GM13976 (cell line): Measurements from ENCODE around the gene LOXL3.

Experiments
- DNase-seq: peaks from one replicate; pipeline ENCODE4 v3.0.0; 2012; ENCODE audit warnings: low spot score
- in situ Hi-C: fragments of 300-500 bp; cut with MboI; formaldehyde crosslinking; loops from one replicate; pipeline ENCODE4 v1.12.0; 2022; ENCODE audit warnings: low sequenced_read_pairs, mixed read lengths, inconsistent platforms; ENCODE audit not compliant: unreplicated experiment
- TF ChIP-seq, protein P1 (sequence below): IDR thresholded peaks from 2 replicates; pipeline ENCODE4 v1.5.1; 2012; ENCODE audit warnings: borderline replicate concordance, mild to moderate bottlenecking; ENCODE audit not compliant: insufficient read depth; ENCODE audit errors: extremely low read depth, missing control alignments, control extremely low read depth

Gene LOXL3

DNA sequence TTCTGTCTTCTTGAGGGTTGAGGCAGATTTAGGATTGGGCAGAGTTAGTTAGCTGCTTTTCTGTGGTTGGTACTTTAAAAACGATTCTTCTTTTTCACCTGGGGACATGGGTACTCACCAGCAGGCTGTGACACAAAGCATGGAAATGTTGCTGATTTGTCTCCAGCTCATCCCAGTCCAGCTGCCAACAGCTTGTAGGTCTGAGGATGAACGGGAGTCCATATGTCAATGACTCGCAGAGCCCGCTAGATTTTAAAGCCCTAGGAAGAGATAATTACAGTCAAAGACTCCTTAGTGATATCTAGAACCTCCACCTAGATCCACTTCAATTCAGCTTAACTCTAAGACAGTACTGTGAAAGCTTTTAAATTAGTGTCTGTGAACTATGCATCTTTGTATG is 21.6 kb upstream of the LOXL3 start:
- no peak for DNase-seq
- TF ChIP-seq, protein P1, sequence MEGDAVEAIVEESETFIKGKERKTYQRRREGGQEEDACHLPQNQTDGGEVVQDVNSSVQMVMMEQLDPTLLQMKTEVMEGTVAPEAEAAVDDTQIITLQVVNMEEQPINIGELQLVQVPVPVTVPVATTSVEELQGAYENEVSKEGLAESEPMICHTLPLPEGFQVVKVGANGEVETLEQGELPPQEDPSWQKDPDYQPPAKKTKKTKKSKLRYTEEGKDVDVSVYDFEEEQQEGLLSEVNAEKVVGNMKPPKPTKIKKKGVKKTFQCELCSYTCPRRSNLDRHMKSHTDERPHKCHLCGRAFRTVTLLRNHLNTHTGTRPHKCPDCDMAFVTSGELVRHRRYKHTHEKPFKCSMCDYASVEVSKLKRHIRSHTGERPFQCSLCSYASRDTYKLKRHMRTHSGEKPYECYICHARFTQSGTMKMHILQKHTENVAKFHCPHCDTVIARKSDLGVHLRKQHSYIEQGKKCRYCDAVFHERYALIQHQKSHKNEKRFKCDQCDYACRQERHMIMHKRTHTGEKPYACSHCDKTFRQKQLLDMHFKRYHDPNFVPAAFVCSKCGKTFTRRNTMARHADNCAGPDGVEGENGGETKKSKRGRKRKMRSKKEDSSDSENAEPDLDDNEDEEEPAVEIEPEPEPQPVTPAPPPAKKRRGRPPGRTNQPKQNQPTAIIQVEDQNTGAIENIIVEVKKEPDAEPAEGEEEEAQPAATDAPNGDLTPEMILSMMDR = no peak
- in situ Hi-C loops = no loop called here

DNA sequence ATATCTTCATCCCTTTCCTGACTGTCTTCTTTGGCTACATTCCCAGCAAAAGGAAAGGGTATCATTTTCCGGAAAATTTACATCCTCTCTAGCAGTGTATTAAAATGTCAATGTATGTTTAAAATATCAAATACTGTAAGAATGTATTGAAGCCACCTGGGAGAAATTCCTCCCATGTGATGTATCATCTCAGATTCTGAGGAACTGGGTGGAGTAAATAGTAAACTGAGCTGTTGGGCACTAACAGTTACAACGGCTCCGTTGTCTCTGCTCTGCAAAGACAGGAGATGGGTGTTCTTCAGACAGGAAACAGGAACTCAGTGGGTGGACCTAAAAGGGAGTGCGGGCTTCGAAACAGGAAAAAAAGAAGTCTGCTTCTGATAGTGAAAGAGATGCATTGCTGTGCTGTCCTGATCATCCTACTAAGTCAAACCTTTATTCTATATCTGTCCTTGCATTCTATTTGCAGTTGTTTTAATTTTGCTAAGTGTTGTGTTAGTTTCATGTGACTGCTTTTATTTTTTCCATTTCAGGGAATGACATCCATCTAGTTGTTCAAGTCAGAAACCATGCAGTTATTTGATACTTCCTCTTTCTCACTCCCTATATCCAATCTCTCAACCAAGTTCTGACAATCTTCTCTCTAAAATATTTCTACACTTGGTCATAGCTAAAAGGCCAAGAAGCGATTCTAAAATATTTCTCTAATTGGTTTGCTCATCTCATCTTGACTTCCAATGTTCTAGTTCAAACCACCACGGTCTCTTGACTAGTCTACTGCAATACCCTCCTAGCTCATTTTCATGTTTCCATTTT is 20.2 kb upstream of the LOXL3 start:
- in situ Hi-C loops = no loop called here
- TF ChIP-seq, protein P1 = no peak
- no peak for DNase-seq

DNA sequence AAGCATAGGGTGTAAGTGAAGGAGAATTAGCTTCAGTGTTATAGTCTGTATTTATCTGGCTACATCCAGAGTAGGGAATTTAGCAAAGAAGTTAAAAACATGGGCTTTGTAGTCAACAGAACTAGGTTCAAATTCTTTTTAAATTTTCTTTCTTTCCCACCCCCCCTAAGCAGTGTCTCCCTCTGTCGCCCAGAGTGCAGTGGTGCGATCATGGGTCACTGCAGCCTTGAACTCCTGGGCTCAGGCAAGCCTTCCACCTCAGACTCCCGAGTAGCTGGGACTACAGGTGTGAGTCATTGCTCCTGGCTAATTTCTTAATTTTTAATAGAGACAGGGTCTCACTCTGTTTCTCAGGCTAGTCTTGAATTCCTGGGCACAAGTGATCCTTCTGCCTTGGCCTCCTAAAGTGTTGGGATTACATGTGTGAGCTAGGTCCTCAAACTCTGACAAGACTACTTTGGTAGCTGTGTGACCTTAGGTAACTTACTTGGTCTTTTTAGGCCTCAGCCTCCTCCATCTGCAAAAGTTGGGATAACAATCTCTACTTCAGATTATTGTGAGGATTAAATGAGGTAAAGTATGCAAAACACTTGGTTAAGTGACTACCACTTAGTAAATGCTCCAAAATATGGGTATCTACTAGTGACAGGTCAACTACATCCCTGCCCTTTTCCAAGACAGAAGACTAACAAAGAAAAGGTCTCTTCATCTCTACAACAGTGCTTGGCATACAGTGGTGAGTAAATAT is 18.6 kb upstream of the LOXL3 start:
- in situ Hi-C loops = no loop called here
- TF ChIP-seq, protein P1 = peak; percentile 24
- no peak for DNase-seq

DNA sequence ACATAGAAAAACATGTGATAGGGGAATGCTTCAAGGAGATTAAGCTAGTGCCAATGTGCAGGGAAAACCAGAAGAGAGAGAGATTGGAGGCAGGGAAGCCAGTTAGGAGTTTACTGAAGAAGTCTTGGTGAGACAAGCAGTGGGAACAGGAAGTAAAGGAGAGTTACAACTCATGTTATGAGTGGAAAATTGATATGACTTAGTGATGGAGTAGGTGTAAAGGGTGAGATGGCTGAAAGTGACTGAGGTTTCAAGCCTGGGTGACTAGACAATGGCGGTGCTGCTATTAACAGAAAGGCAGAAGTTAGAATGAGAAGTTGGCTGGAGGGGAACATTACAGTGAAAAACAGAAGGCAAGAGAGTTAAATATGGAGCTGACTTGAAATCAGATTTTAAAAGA is 17.3 kb upstream of the LOXL3 start:
- peak; percentile 70 for DNase-seq
- TF ChIP-seq, protein P1 = no peak
- in situ Hi-C loops = no loop called here

DNA sequence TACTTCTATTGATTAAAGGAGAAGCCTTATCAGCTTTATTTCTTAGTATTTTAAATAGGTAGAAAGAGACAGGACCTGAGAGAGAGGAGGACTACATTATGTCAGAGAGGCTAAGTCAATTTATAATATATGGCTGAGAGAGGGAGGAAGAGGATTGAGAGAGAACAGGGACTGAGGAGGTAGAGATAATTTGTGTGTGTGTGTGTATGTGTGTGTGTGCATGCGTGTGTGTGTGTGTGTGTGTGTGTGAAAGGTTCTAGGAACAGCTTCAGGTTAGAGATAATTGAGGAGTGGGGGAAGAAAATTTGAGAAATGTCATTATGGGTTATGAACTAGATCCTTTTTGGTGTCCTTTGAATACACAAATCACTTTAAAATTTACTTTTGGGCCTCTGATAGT is 15.9 kb upstream of the LOXL3 start:
- in situ Hi-C loops = no loop called here
- DNase-seq = no peak
- TF ChIP-seq, protein P1 = no peak

DNA sequence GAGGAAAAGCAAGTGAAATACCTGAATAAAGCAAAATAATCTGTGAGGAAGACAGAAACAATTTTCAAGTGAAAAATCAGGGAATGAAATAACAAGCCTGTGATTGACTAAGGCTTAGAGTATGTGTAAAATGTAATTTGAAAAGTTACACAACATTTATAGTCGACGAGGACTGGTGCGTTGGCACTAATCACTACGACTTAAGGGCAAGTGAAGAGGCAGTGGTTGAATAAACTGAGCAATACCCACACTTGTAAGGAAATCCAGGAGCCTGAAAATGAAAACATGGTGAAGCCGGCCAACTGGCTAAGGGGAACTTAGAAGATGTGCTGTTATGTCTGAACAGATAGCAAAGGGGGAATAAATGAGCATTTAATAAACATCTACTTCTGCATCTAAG is 14.1 kb upstream of the LOXL3 start:
- TF ChIP-seq, protein P1 = no peak
- no peak for DNase-seq
- in situ Hi-C loops = no loop called here
